ENCODE results near the gene LRP8. TPM values are rescaled to one million over a fixed set of nuclear protein-coding genes. Genes with fewer than 3 reads are reported as not detected.
A peak's percentile ranks its signal among the peaks of the same experiment; 100 is the strongest.

The LRP8 gene
- total and polyA plus RNA-seq, 4 donors = 2.6 to 20.0 (median 9.6) TPM

DNA sequence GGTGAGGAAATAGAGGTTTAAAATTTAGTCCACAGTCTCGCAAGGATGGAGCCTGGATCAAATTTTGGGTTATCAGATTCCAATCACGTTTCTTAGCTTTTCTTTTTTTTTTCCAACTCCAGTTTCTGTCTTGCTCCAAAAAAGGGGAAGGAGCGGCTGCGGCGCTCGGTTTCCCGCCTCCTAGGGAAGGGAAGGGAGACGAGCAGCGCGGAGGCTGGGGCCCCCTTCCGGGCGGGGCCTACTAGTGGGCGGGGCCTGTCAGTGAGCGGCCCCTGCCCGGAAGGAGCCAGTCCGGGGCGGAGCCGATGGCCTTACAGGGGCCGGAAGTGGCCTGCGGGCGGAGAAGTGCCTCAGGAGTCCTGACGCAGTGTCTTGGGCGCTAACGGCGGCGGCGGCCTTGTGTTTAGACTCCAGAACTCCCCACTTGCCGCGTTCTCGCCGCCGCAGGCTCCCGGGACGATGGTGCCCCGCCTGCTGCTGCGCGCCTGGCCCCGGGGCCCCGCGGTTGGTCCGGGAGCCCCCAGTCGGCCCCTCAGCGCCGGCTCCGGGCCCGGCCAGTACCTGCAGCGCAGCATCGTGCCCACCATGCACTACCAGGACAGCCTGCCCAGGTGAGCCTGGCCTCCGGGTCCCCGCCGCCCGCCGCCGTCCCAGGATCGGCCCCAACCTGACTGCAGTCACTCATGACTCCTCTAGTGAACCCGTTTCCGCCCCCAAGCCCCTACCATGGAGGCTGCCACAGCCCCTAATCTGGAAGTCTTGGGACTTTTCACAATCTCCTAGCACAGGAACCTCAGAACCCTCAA lies 131.2 kb downstream of the LRP8 start, which contains the start of gene CPT2:
Gene CPT2, plus strand, starts transcription at position 340 of the 806 bp plus-strand sequence. Its CDS starts 120 bp downstream, at position 460.
- Histone ChIP-seq H3K27me3 (ENCODE audit: control insufficient read depth in 3 of 3, insufficient read depth in 3 of 3, low read length in 2 of 3) (no peaks in the 10 kb centered on the region), H3K4me1 (ENCODE audit: control insufficient read depth in 5 of 5, insufficient read depth in 5 of 5, low read length in 5 of 5) (peaks cover 0 to 24% (median 10%) of the 10 kb centered on the region in 5 donors), H3K36me3 (ENCODE audit: control insufficient read depth in 4 of 4, insufficient read depth in 4 of 4, low read length in 4 of 4) (peaks cover 0 to 11% (median 6%) of the 10 kb centered on the region in 4 donors), H3K4me3 (peak within 1 kb of the TSS; percentile 98), H3K9me3 (ENCODE audit: control insufficient read depth in 4 of 4, insufficient read depth in 3 of 4, low read length in 3 of 4) (no peaks in the 10 kb centered on the region), H3K9ac (ENCODE audit: insufficient read depth in 1 of 2, low read length in 2 of 2) (peak within 1 kb of the TSS; percentile 88 to 94), H3K27ac (ENCODE audit: low read depth in 1 of 2, low read length in 1 of 2) (peak within 1 kb of the TSS; percentile 99)
- WGBS, 2 donors = 0 to 1% methylated on average over 54 to 57 of the region's 57 CpGs
- DNase-seq (peak; percentile 95 to 97 (median 95)), ATAC-seq (ENCODE audit: insufficient read depth, low FRiP score) (peak; percentile 100)
- TF ChIP-seq, protein P1, sequence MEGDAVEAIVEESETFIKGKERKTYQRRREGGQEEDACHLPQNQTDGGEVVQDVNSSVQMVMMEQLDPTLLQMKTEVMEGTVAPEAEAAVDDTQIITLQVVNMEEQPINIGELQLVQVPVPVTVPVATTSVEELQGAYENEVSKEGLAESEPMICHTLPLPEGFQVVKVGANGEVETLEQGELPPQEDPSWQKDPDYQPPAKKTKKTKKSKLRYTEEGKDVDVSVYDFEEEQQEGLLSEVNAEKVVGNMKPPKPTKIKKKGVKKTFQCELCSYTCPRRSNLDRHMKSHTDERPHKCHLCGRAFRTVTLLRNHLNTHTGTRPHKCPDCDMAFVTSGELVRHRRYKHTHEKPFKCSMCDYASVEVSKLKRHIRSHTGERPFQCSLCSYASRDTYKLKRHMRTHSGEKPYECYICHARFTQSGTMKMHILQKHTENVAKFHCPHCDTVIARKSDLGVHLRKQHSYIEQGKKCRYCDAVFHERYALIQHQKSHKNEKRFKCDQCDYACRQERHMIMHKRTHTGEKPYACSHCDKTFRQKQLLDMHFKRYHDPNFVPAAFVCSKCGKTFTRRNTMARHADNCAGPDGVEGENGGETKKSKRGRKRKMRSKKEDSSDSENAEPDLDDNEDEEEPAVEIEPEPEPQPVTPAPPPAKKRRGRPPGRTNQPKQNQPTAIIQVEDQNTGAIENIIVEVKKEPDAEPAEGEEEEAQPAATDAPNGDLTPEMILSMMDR (IDR thresholded peaks at IDR 0.05; ENCODE audit: control extremely low read depth, extremely low read depth) = no peak

DNA sequence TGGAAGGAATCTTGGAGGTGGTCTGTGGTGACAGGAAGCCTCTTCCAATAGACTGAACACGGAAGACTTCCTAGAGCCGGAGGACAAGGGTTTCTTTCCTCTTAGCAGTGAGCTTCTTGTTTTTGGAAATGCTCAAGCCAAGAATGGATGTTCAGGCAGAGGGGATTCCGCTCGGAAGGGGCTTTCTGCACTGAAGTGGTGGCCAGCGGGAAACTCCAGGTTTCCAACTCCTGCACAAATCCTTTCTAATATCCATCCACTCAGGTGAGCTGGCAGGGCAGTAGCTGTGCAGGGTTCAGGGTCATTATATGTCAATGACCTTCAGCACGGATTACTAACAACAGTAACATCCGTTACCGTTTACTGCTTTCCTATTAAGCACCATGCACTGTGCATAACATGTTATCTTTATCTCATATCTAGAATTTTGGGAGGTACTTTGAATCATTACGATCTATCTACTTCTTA lies 131.8 kb downstream of the LRP8 start:
- peaks cover 0 to 24% (median 10%) of the 10 kb centered on the region in 5 donors for H3K4me1 ChIP-seq (ENCODE audit: control insufficient read depth in 5 of 5, insufficient read depth in 5 of 5, low read length in 5 of 5)
- 35 to 39% methylated on average over 9 of the region's 9 CpGs for WGBS, 2 donors
- ATAC-seq (ENCODE audit: insufficient read depth, low FRiP score) = no peak
- TF ChIP-seq, protein P1 (IDR thresholded peaks at IDR 0.05; ENCODE audit: control extremely low read depth, extremely low read depth) = no peak
- H3K27ac ChIP-seq (ENCODE audit: low read depth in 1 of 2, low read length in 1 of 2) = peak overlapping the region in 1 of 2 donors; percentile 99
- H3K36me3 ChIP-seq (ENCODE audit: control insufficient read depth in 4 of 4, insufficient read depth in 4 of 4, low read length in 4 of 4) = peaks cover 0 to 5% (median 3%) of the 10 kb centered on the region in 4 donors
- H3K4me3 ChIP-seq = peak overlapping the region; percentile 98
- H3K27me3 ChIP-seq (ENCODE audit: control insufficient read depth in 3 of 3, insufficient read depth in 3 of 3, low read length in 2 of 3) = no peaks in the 10 kb centered on the region
- H3K9me3 ChIP-seq (ENCODE audit: control insufficient read depth in 4 of 4, insufficient read depth in 3 of 4, low read length in 3 of 4) = peaks cover 0 to under 1% (median 0%) of the 10 kb centered on the region in 4 donors
- DNase-seq = no peak
- peak overlapping the region in 1 of 2 donors; percentile 76 for H3K9ac ChIP-seq (ENCODE audit: insufficient read depth in 1 of 2, low read length in 2 of 2)

- DNase-seq (no peak), ATAC-seq (ENCODE audit: insufficient read depth, low FRiP score) (no peak)
- 83 to 89% methylated on average over 11 of the region's 11 CpGs for WGBS, 2 donors
- TF ChIP-seq, protein P1 (IDR thresholded peaks at IDR 0.05; ENCODE audit: control extremely low read depth, extremely low read depth) = no peak
- H3K9me3 ChIP-seq (ENCODE audit: control insufficient read depth in 4 of 4, insufficient read depth in 3 of 4, low read length in 3 of 4) = peaks cover 0 to 1% (median 0%) of the 10 kb centered on the region in 4 donors
- no peak overlapping the region for H3K9ac ChIP-seq (ENCODE audit: insufficient read depth in 1 of 2, low read length in 2 of 2)
- no peak overlapping the region for H3K4me3 ChIP-seq
- no peaks in the 10 kb centered on the region for H3K27me3 ChIP-seq (ENCODE audit: control insufficient read depth in 3 of 3, insufficient read depth in 3 of 3, low read length in 2 of 3)
- H3K4me1 ChIP-seq (ENCODE audit: control insufficient read depth in 5 of 5, insufficient read depth in 5 of 5, low read length in 5 of 5) = peaks cover 0 to 24% (median 10%) of the 10 kb centered on the region in 5 donors
- no peak overlapping the region for H3K27ac ChIP-seq (ENCODE audit: low read depth in 1 of 2, low read length in 1 of 2)
- H3K36me3 ChIP-seq (ENCODE audit: control insufficient read depth in 4 of 4, insufficient read depth in 4 of 4, low read length in 4 of 4) = peaks cover 0 to 3% (median 0%) of the 10 kb centered on the region in 4 donors
These were observed 132.4 kb downstream of the LRP8 start for GRCh38 chr1:53195246-53196016.

Other genes with a start within 250 kb of the LRP8 start
- gene SLC1A7, start 185.4 kb downstream of the LRP8 start, total RNA-seq = under 1 TPM; 0.14 to 0.61 TPM
- gene SLC1A7, start 185.4 kb downstream of the LRP8 start, polyA plus RNA-seq = under 1 TPM; 0.14 to 0.81 TPM
- gene CPT2, start 131.2 kb downstream of the LRP8 start, total RNA-seq = 10 to 100 TPM; 16.3 to 26.4 TPM
- 10 to 100 TPM; 11.5 to 21.1 TPM for gene CPT2, start 131.2 kb downstream of the LRP8 start, polyA plus RNA-seq
- gene CZIB, start 107.4 kb downstream of the LRP8 start, total RNA-seq = 10 to 100 TPM; 39.1 to 52.3 TPM
- gene CZIB, start 107.4 kb downstream of the LRP8 start, polyA plus RNA-seq = 10 to 100 TPM; 53.6 to 86.5 TPM
- gene MAGOH, start 89.6 kb downstream of the LRP8 start, total RNA-seq = 10 to 100 TPM; 33.0 to 34.1 TPM
- 100 to 1,000 TPM in 1 of 2 donors, 10 to 100 TPM in 1; 83.0 to 141 TPM for gene MAGOH, start 89.6 kb downstream of the LRP8 start, polyA plus RNA-seq
- gene DMRTB1, start 131.3 kb upstream of the LRP8 start, total RNA-seq = not detected
- gene DMRTB1, start 131.3 kb upstream of the LRP8 start, polyA plus RNA-seq = not detected